ENCODE data around the gene ZDHHC8.

DNA sequence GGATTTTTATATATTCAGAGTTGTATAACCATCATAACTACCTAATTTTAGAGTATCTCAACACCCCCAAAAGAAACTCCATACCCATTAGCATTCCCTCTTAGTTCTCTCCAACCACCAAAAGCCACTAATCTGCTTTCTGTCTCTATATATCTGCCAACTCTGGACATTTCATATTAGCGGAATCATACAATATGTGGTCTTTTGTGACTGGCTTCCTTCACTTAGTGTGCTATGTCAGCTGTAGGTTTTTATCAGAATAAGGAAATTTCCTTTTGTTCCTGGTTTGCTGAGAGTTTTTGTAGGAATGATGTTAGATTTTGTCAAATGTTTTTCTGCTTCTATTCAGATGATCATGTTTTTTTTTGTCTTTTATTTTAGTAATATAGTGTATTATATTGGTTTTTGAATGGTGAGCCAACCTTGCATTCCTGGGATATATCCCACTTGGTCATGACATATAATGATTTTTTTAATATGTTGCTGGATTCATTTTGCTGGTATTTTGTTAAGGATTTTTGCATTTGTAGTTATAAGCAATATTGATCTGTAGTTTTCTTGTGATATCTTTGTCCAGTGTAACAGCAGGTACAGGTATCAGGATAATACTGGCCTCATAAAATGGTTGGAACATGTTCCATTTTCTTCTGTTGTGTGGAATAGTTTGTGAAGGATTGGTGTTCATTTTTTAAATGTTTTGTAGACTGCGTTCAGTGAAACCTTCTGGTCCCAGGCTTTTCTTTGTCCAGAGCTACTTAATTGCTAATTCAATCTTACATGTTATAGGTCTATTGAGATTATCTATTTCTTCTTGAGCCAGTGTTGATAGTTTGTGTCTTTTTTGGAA lies 34.8 kb upstream of the ZDHHC8 start:
- no peak for TF ChIP-seq CTCF (conservative IDR thresholded peaks at IDR 0.05 in 1 of 2, IDR thresholded peaks at IDR 0.05 in 1 of 2; ENCODE audit: extremely low read depth in 1 of 2, insufficient read depth in 1 of 2, low read depth in 1 of 2, low read length in 2 of 2)
- no peak for TF ChIP-seq EZH2 (IDR thresholded peaks at IDR 0.05; ENCODE audit: borderline replicate concordance, low read length)
